GM19043 (cell line): ENCODE data around the gene CTNNA2.

Experiments used
- ATAC-seq: cut with Tn5 transposase; IDR thresholded peaks from one replicate; pipeline ENCODE4 v1.9.1; 2021; ENCODE audit warnings: low read depth; ENCODE audit not compliant: unreplicated experiment

Gene CTNNA2

GRCh38 chr2:79844011-79844410 is 331.2 kb downstream of the CTNNA2 start:
- ATAC-seq = no peak

- no peak for ATAC-seq
Observed at GRCh38 chr2:79846878-79847277, 334.0 kb downstream of the CTNNA2 start.

- no peak for ATAC-seq
Observed at GRCh38 chr2:79849241-79849640, 336.4 kb downstream of the CTNNA2 start.

- ATAC-seq = no peak
Observed at GRCh38 chr2:79849949-79850348, 337.1 kb downstream of the CTNNA2 start.

GRCh38 chr2:79850912-79851311 is 338.1 kb downstream of the CTNNA2 start:
- ATAC-seq = no peak

GRCh38 chr2:79855264-79856006 is 342.6 kb downstream of the CTNNA2 start:
- ATAC-seq = no peak

- no peak for ATAC-seq
Observed at GRCh38 chr2:79857888-79858287, 345.0 kb downstream of the CTNNA2 start.

GRCh38 chr2:79860228-79861058 is 347.6 kb downstream of the CTNNA2 start:
- no peak for ATAC-seq

GRCh38 chr2:79861059-79861374 is 348.2 kb downstream of the CTNNA2 start:
- ATAC-seq = no peak

- ATAC-seq = no peak
Observed at GRCh38 chr2:79862756-79863155, 349.9 kb downstream of the CTNNA2 start.

- ATAC-seq = no peak
Observed at GRCh38 chr2:79872656-79873055, 359.8 kb downstream of the CTNNA2 start.

GRCh38 chr2:79874015-79874414 is 361.2 kb downstream of the CTNNA2 start:
- ATAC-seq = no peak

- ATAC-seq = no peak
Observed at GRCh38 chr2:79876430-79876829, 363.6 kb downstream of the CTNNA2 start.

GRCh38 chr2:79882548-79882947 is 369.7 kb downstream of the CTNNA2 start:
- ATAC-seq = no peak

- peak; percentile 87 for ATAC-seq
Observed at GRCh38 chr2:79887747-79888374, 375.0 kb downstream of the CTNNA2 start.

GRCh38 chr2:79892123-79892522 is 379.3 kb downstream of the CTNNA2 start:
- no peak for ATAC-seq

GRCh38 chr2:79899196-79899595 is 386.3 kb downstream of the CTNNA2 start:
- no peak for ATAC-seq

- no peak for ATAC-seq
Observed at GRCh38 chr2:79901161-79901560, 388.3 kb downstream of the CTNNA2 start.

GRCh38 chr2:79903222-79904000 is 390.6 kb downstream of the CTNNA2 start:
- no peak for ATAC-seq

- ATAC-seq = no peak
Observed at GRCh38 chr2:79906139-79906890, 393.5 kb downstream of the CTNNA2 start.
